ENCODE results near the gene GLYATL3. TPM values are rescaled to one million over a fixed set of nuclear protein-coding genes. Genes with fewer than 3 reads are reported as not detected.

The GLYATL3 gene
- total and polyA plus RNA-seq, 2 of the 4 experiments (the other 2 are of a cell fraction) = not detected

DNA sequence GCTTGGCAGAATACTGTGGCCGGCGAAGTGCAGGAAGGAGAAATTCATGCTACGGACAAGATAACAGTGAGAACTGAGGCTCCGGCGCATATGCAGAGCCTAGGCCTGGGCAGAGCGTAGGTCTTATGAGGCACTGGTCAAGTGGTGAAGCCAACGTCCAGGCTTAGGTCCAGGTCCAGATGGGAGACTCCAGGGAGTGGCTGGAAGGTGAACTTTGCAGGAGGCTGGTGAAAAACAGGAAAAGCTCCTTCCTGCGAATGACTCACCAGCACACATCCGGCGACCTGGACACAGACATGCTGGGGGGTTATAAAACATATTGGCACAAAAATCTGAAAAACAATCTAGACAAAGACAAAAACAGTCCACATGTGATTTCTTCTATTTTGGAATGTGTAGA, 66.1 kb downstream of the GLYATL3 start:
- Histone ChIP-seq H3K4me1 (ENCODE audit: control insufficient read depth, insufficient read depth, low read length) (no peaks in the 10 kb centered on the region), H4K91ac (ENCODE audit: insufficient read depth, low read depth, low read length) (no peak overlapping the region), H3K9ac (ENCODE audit: low read depth, low read length) (no peak overlapping the region), H2AK9ac (replicated peaks; ENCODE audit: low read depth, low read length, poor library complexity) (no peak overlapping the region), H4K5ac (ENCODE audit: low read depth, low read length) (no peak overlapping the region), H3K27me3 (ENCODE audit: control insufficient read depth, insufficient read depth, low read length) (no peaks in the 10 kb centered on the region), H3K27ac (ENCODE audit: insufficient read depth, low read length) (no peak overlapping the region), H3K4ac (ENCODE audit: low read depth, low read length) (no peak overlapping the region), H3K18ac (ENCODE audit: low read depth, low read length) (no peak overlapping the region), H2AK5ac (ENCODE audit: low read depth, low read length) (no peak overlapping the region), H4K20me1 (ENCODE audit: insufficient read depth, low read length) (no peaks in the 10 kb centered on the region), H4K8ac (ENCODE audit: low read depth in 2 of 2, low read length in 2 of 2) (no peak overlapping the region), H3K56ac (ENCODE audit: extremely low read depth, insufficient read depth, low read length) (no peak overlapping the region), H3K4me2 (ENCODE audit: low read depth, low read length) (no peak overlapping the region), H2BK120ac (ENCODE audit: low read depth, low read length) (no peak overlapping the region), H3K36me3 (ENCODE audit: control insufficient read depth, insufficient read depth, low read length) (no peaks in the 10 kb centered on the region), H3K14ac (replicated peaks; ENCODE audit: low read depth, low read length) (no peak overlapping the region), H3K9me1 (ENCODE audit: insufficient read depth, low read length) (no peaks in the 10 kb centered on the region), H3K79me1 (ENCODE audit: low read depth in 1 of 2, low read length in 2 of 2) (no peaks in the 10 kb centered on the region), H3K9me3 (ENCODE audit: control insufficient read depth, insufficient read depth, low read length) (no peaks in the 10 kb centered on the region), H3K4me3 (ENCODE audit: insufficient read depth, low read depth, low read length) (no peak overlapping the region), H2BK20ac (ENCODE audit: low read depth, low read length) (no peak overlapping the region), H2BK15ac (ENCODE audit: low read depth, low read length) (no peak overlapping the region), H3K23ac (ENCODE audit: low read depth, low read length) (no peak overlapping the region), H2AFZ (replicated peaks; ENCODE audit: low read length, poor library complexity) (no peak overlapping the region), H2BK5ac (ENCODE audit: low read depth, low read length, poor library complexity, severe bottlenecking) (no peak overlapping the region)
- no TSS peak for BruUV-seq (replicated peaks)
- DNase-seq (no peak), ATAC-seq (ENCODE audit: low read depth) (no peak)
- in situ Hi-C loops (cut with MboI; ENCODE audit: low sequenced_read_pairs) = no loop called here
- ChIA-PET POLR2A (ENCODE audit: unreplicated experiment) (no interaction called here), CTCF (interaction anchor here (0.7 kb wide), 1 partner anchor 21 kb away, joined by 3 read pairs; no protein-coding TSS in a partner anchor)
- 91% methylated on average over 4 of the region's 10 CpGs; no CpG with 5 or more reads in 1 of the 2 experiments for WGBS, 2 experiments (ENCODE audit: extremely low coverage in 2 of 2, insufficient read length in 1 of 2)
- dilution Hi-C loops (cut with HindIII; ENCODE audit: low sequenced_read_pairs, unreplicated experiment) = no loop called here
- intact Hi-C loops (cut with micrococcal nuclease) = no loop called here
- TF ChIP-seq RFX5 (IDR thresholded peaks at IDR 0.05; ENCODE audit: low read depth, low read length) = no peak
- no peak for TF ChIP-seq MAZ (IDR thresholded peaks at IDR 0.05; ENCODE audit: borderline replicate concordance, low read depth, low read length)
- TF ChIP-seq SMC3 (IDR thresholded peaks at IDR 0.05; ENCODE audit: low read depth, low read length) = no peak
- TF ChIP-seq, protein P1, sequence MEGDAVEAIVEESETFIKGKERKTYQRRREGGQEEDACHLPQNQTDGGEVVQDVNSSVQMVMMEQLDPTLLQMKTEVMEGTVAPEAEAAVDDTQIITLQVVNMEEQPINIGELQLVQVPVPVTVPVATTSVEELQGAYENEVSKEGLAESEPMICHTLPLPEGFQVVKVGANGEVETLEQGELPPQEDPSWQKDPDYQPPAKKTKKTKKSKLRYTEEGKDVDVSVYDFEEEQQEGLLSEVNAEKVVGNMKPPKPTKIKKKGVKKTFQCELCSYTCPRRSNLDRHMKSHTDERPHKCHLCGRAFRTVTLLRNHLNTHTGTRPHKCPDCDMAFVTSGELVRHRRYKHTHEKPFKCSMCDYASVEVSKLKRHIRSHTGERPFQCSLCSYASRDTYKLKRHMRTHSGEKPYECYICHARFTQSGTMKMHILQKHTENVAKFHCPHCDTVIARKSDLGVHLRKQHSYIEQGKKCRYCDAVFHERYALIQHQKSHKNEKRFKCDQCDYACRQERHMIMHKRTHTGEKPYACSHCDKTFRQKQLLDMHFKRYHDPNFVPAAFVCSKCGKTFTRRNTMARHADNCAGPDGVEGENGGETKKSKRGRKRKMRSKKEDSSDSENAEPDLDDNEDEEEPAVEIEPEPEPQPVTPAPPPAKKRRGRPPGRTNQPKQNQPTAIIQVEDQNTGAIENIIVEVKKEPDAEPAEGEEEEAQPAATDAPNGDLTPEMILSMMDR (conservative IDR thresholded peaks at IDR 0.05; ENCODE audit: low read depth, low read length) = no peak
- TF ChIP-seq, protein P2, sequence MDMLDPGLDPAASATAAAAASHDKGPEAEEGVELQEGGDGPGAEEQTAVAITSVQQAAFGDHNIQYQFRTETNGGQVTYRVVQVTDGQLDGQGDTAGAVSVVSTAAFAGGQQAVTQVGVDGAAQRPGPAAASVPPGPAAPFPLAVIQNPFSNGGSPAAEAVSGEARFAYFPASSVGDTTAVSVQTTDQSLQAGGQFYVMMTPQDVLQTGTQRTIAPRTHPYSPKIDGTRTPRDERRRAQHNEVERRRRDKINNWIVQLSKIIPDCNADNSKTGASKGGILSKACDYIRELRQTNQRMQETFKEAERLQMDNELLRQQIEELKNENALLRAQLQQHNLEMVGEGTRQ (IDR thresholded peaks at IDR 0.05; ENCODE audit: low read depth, low read length) = no peak
- TF ChIP-seq, protein P3, sequence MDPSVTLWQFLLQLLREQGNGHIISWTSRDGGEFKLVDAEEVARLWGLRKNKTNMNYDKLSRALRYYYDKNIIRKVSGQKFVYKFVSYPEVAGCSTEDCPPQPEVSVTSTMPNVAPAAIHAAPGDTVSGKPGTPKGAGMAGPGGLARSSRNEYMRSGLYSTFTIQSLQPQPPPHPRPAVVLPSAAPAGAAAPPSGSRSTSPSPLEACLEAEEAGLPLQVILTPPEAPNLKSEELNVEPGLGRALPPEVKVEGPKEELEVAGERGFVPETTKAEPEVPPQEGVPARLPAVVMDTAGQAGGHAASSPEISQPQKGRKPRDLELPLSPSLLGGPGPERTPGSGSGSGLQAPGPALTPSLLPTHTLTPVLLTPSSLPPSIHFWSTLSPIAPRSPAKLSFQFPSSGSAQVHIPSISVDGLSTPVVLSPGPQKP (IDR thresholded peaks at IDR 0.05; ENCODE audit: borderline replicate concordance, low read depth, low read length) = no peak
- TF ChIP-seq FOS (IDR thresholded peaks at IDR 0.05; ENCODE audit: low read depth, low read length) = no peak
- no peak for TF ChIP-seq BHLHE40 (IDR thresholded peaks at IDR 0.05; ENCODE audit: low read depth, low read length)
- TF ChIP-seq CHD1 (IDR thresholded peaks at IDR 0.05; ENCODE audit: low read depth, low read length) = no peak
- TF ChIP-seq RAD21 (IDR thresholded peaks at IDR 0.05; ENCODE audit: low read length) = no peak
- TF ChIP-seq NFE2L2 (IDR thresholded peaks at IDR 0.05; ENCODE audit: low read depth, low read length) = no peak

Measured in IMR-90 (cell line).